HCT116 (cell line): ENCODE measurements around the gene TBC1D4. TPM values are rescaled to one million over a fixed set of nuclear protein-coding genes. Genes with fewer than 3 reads are reported as not detected.

Source experiments
- ATAC-seq: fragments of 200-7000 bp; cut with Tn5 transposase; 2 replicates; pipeline ENCODE4 v1.9.1; 2020; ENCODE audit warnings: mild to moderate bottlenecking, moderate library complexity
- BruUV-seq: library from RNA; stranded (reverse); fragments of 400-500 nt; replicated peaks from 2 replicates; lab custom pipeline; 2021; lab: Mats Ljungman, UMichigan
- CTCF ChIA-PET: fragments of 300-600 bp; sonication (Branson Sonifier 250); formaldehyde crosslinking; loops from one replicate; lab custom pipeline; 2021; ENCODE audit warnings: antibody characterized with exemption; lab: Charles Lee
- POLR2A ChIA-PET: fragments of 300-600, 350-600 bp; sonication (Branson Sonifier 250); formaldehyde crosslinking; loops from one replicate; lab custom pipeline; 2021; ENCODE audit warnings: antibody characterized with exemption; lab: Charles Lee
- RAD21 ChIA-PET, 2 experiments: fragments of 300-600 bp; sonication (Branson Sonifier 250); formaldehyde crosslinking; loops; one replicate each; lab custom pipeline; 2023; ENCODE audit warnings: low total read pairs in 2 of 2; ENCODE audit not compliant: uncharacterized antibody in 2 of 2, unreplicated experiment in 2 of 2, low non-redundant PET in 1 of 2; lab: Charles Lee
- DNase-seq: peaks from one replicate; pipeline ENCODE4 v3.0.0-alpha.2; 2010; ENCODE audit warnings: low read depth, low spot score
- H2AFZ ChIP-seq: fragments of 200-600 bp; shearing (Covaris generic), sonication (generic); 2 replicates; pipeline ENCODE4 v1.6.1; 2017; ENCODE audit warnings: low read depth, mixed run types, mixed read lengths, antibody characterized with exemption, low read length; ENCODE audit not compliant: poor library complexity, severe bottlenecking
- H3K27ac ChIP-seq: 2 replicates; pipeline ENCODE4 v1.5.1; 2012; ENCODE audit warnings: low read depth, low read length
- H3K27me3 ChIP-seq: fragments of 200-600 bp; sonication (generic); 2 replicates; pipeline ENCODE4 v1.6.1; 2016; ENCODE audit warnings: mixed run types, low read length, mixed read lengths; ENCODE audit not compliant: insufficient read depth
- H3K36me3 ChIP-seq, 2 experiments: fragments of 200-500 bp in 1 of 2; fragments of 200-600 bp in 1 of 2; sonication (Bioruptor generic) in 1 of 2; sonication (generic) in 1 of 2; 2 replicates each; pipeline versions ENCODE4 v1.5.1 to v1.6.1; 2014 to 2016; ENCODE audit warnings: low read length in 2 of 2, inconsistent platforms in 1 of 2, mixed read lengths in 1 of 2, mixed run types in 1 of 2; ENCODE audit not compliant: insufficient read depth in 2 of 2, control insufficient read depth in 1 of 2
- H3K4me1 ChIP-seq, 2 experiments: fragments of 200-600 bp in 1 of 2; sonication (generic) in 1 of 2; 2 replicates each; pipeline versions ENCODE4 v1.5.1 to v1.6.1; 2012 to 2017; ENCODE audit warnings: low read length in 2 of 2, inconsistent platforms in 1 of 2, mild to moderate bottlenecking in 1 of 2, mixed read lengths in 1 of 2, mixed run types in 1 of 2, moderate library complexity in 1 of 2; ENCODE audit not compliant: insufficient read depth in 2 of 2, control insufficient read depth in 1 of 2
- H3K4me2 ChIP-seq: fragments of 200-600 bp; sonication (generic); 2 replicates; pipeline ENCODE4 v1.6.1; 2017; ENCODE audit warnings: mixed run types, low read length, mixed read lengths
- H3K4me3 ChIP-seq, 2 experiments: fragments of 200-600 bp in 1 of 2; sonication (generic) in 1 of 2; replicated peaks in 1 of 2; 2 replicates each; pipeline ENCODE4 v1.5.1; 2011 to 2016; ENCODE audit warnings: low read length in 2 of 2, control low read depth in 1 of 2, low read depth in 1 of 2, mild to moderate bottlenecking in 1 of 2, mixed read lengths in 1 of 2, mixed run types in 1 of 2
- H3K79me2 ChIP-seq: fragments of 200-600 bp; sonication (generic); 2 replicates; pipeline ENCODE4 v1.6.1; 2017; ENCODE audit warnings: mild to moderate bottlenecking, mixed run types, low read length, moderate library complexity, mixed read lengths; ENCODE audit not compliant: insufficient read depth
- H3K9ac ChIP-seq: fragments of 200-600 bp; sonication (generic); 2 replicates; pipeline ENCODE4 v1.6.1; 2016; ENCODE audit warnings: low read length, mixed read lengths
- H3K9me2 ChIP-seq: fragments of 200-600 bp; sonication (generic), shearing (Covaris generic); 2 replicates; pipeline ENCODE4 v1.6.1; 2017; ENCODE audit warnings: mixed run types, mild to moderate bottlenecking, moderate library complexity; ENCODE audit not compliant: insufficient read depth
- H3K9me3 ChIP-seq, 2 experiments: fragments of 200-500 bp in 1 of 2; fragments of 200-600 bp in 1 of 2; sonication (Bioruptor generic) in 1 of 2; sonication (generic) in 1 of 2; 2 replicates each; pipeline ENCODE4 v1.6.1; 2014 to 2017; ENCODE audit warnings: low read length in 2 of 2, mixed read lengths in 2 of 2, inconsistent platforms in 1 of 2, low read depth in 1 of 2, mild to moderate bottlenecking in 1 of 2, mixed run types in 1 of 2, moderate library complexity in 1 of 2; ENCODE audit not compliant: control insufficient read depth in 1 of 2, insufficient read depth in 1 of 2
- H4K20me1 ChIP-seq: fragments of 200-600 bp; sonication (generic), shearing (Covaris generic); 2 replicates; pipeline ENCODE4 v1.6.1; 2017; ENCODE audit warnings: mixed run types, mild to moderate bottlenecking, moderate library complexity; ENCODE audit not compliant: insufficient read depth
- ATF3 ChIP-seq: IDR thresholded peaks from 2 replicates; pipeline ENCODE4 v1.6.1; 2012
- CBX3 ChIP-seq: IDR thresholded peaks from 2 replicates; pipeline ENCODE4 v1.6.1; 2012; ENCODE audit warnings: low read depth
- CTCF ChIP-seq, 3 experiments: fragments of 200-600 bp in 1 of 3; sonication (generic) in 1 of 3; IDR thresholded peaks in 2 of 3; conservative IDR thresholded peaks in 1 of 3; 2 replicates each; pipeline ENCODE4 v1.5.1; 2012 to 2017; ENCODE audit warnings: low read depth in 2 of 3, low read length in 2 of 3, antibody characterized with exemption in 1 of 3, borderline replicate concordance in 1 of 3, control low read depth in 1 of 3, mild to moderate bottlenecking in 1 of 3, mixed read lengths in 1 of 3, mixed run types in 1 of 3, moderate library complexity in 1 of 3; ENCODE audit not compliant: insufficient read depth in 1 of 3
- EGR1 ChIP-seq: IDR thresholded peaks from 2 replicates; pipeline ENCODE4 v1.6.1; 2012; ENCODE audit warnings: low read depth
- EZH2 ChIP-seq: fragments of 200-600 bp; sonication (generic); IDR thresholded peaks from 2 replicates; pipeline ENCODE4 v1.6.1; 2017; ENCODE audit warnings: antibody characterized with exemption, mixed run types
- FOSL1 ChIP-seq: IDR thresholded peaks from 2 replicates; pipeline ENCODE4 v1.6.1; 2012; ENCODE audit warnings: low read depth
- JUND ChIP-seq: IDR thresholded peaks from 2 replicates; pipeline ENCODE4 v1.6.1; 2012
- MAX ChIP-seq: IDR thresholded peaks from 2 replicates; pipeline ENCODE4 v1.6.1; 2012
- POLR2A ChIP-seq: IDR thresholded peaks from 2 replicates; pipeline ENCODE4 v1.7.0; 2011; ENCODE audit warnings: borderline replicate concordance; ENCODE audit not compliant: insufficient read depth, insufficient read length; ENCODE audit errors: extremely low read depth
- SP1 ChIP-seq: IDR thresholded peaks from 2 replicates; pipeline ENCODE4 v1.6.1; 2012; ENCODE audit warnings: low read depth
- SRF ChIP-seq: IDR thresholded peaks from 2 replicates; pipeline ENCODE4 v1.6.1; 2012; ENCODE audit warnings: low read depth
- TCF7L2 ChIP-seq: IDR thresholded peaks from 2 replicates; pipeline ENCODE4 v1.7.0; 2011; ENCODE audit warnings: borderline replicate concordance, inconsistent platforms; ENCODE audit not compliant: insufficient read depth, insufficient read length; ENCODE audit errors: extremely low read depth
- YY1 ChIP-seq: IDR thresholded peaks from 2 replicates; pipeline ENCODE4 v1.6.1; 2011; ENCODE audit warnings: low read length, low read depth, moderate library complexity, mild to moderate bottlenecking; ENCODE audit not compliant: insufficient replicate concordance; ENCODE audit errors: extremely low read depth
- ZBTB33 ChIP-seq: IDR thresholded peaks from 2 replicates; pipeline ENCODE4 v1.6.1; 2011; ENCODE audit warnings: mild to moderate bottlenecking, low read length, moderate library complexity; ENCODE audit not compliant: insufficient replicate concordance; ENCODE audit errors: extremely low read depth
- ZFX ChIP-seq: fragments of 450-650 bp; IDR thresholded peaks from 2 replicates; pipeline ENCODE4 v1.6.1; 2017
- ZNF274 ChIP-seq: fragments of 200-500 bp; sonication (Bioruptor generic); IDR thresholded peaks from 2 replicates; pipeline ENCODE4 v1.6.1; 2014; ENCODE audit warnings: mild to moderate bottlenecking, low read depth, low read length, inconsistent platforms
- intact Hi-C: fragments of 100-400 bp; cut with micrococcal nuclease; formaldehyde crosslinking; loops from 2 replicates; pipeline ENCODE4 v1.10.0; 2022
- total RNA-seq: library from RNA; stranded (reverse); gene quantifications from one replicate; pipeline ENCODE4 v1.2.1, GENCODE V29; 2021; ENCODE audit not compliant: unreplicated experiment

The TBC1D4 gene
- total RNA-seq, 1 experiment from 2014 or later = 24.6 TPM

GRCh38 chr13:75425216-75426009 lies 56.6 kb downstream of the TBC1D4 start:
- ChIA-PET RAD21 (no interaction called here), CTCF (no interaction called here), POLR2A (no interaction called here)
- Histone ChIP-seq H3K9ac (no peak overlapping the region), H4K20me1 (0 out of 2 replicates have a peak, but pooled peaks cover 5% of the 10 kb centered on the region), H3K4me2 (no peak overlapping the region), H2AFZ (no peak overlapping the region), H3K4me3 (no peak overlapping the region), H3K36me3 (no peaks in the 10 kb centered on the region), H3K79me2 (peaks cover 34% of the 10 kb centered on the region; the same call in 1 of the 2 replicates), H3K4me1 (no peaks in the 10 kb centered on the region), H3K9me3 (no peaks in the 10 kb centered on the region), H3K27me3 (no peaks in the 10 kb centered on the region), H3K27ac (no peak overlapping the region), H3K9me2 (no peaks in the 10 kb centered on the region)
- BruUV-seq = no TSS peak
- no peak for DNase-seq
- intact Hi-C loops = no loop called here
- no peak for ATAC-seq
- TF ChIP-seq ZFX (no peak), EGR1 (no peak), ZNF274 (no peak), SP1 (no peak), CTCF (IDR thresholded peaks at IDR 0.05 in 2 of 3, conservative IDR thresholded peaks at IDR 0.05 in 1 of 3; ENCODE audit: borderline replicate concordance in 1 of 3, insufficient read depth in 1 of 3, low read depth in 2 of 3, low read length in 2 of 3) (no peak), SRF (no peak), FOSL1 (no peak), POLR2A (no peak), JUND (no peak), ZBTB33 (no peak), CBX3 (no peak), TCF7L2 (no peak), ATF3 (no peak), MAX (no peak), YY1 (no peak), EZH2 (no peak)
